Motor neuron (in vitro differentiated cells): Measurements from ENCODE around the gene MYH8. TPM values are rescaled to one million over a fixed set of nuclear protein-coding genes. Genes with fewer than 3 reads are reported as not detected.

ENCODE experiments used
- ATAC-seq, 8 experiments: fragments of 200-7000 bp; cut with Tn5 transposase; replicated peaks in 6 of 8; 2 replicates each; pipeline ENCODE4 v1.8.0; 2021; ENCODE audit warnings: mild to moderate bottlenecking in 8 of 8, moderate library complexity in 8 of 8
- H3K27ac ChIP-seq, 2 donors: fragments of 250-450 bp; sonication (Bioruptor Pico); 2 replicates each; pipeline ENCODE4 v1.9.0; 2021; ENCODE audit warnings: antibody characterized with exemption in 2 of 2, mild to moderate bottlenecking in 2 of 2, moderate library complexity in 1 of 2
- H3K4me1 ChIP-seq, 2 donors: fragments of 250-450 bp; sonication (Bioruptor Pico); replicated peaks in 1 of 2; 2 replicates each; pipeline ENCODE4 v1.6.1; 2021; ENCODE audit warnings: antibody characterized with exemption in 2 of 2, mild to moderate bottlenecking in 2 of 2, moderate library complexity in 1 of 2
- H3K4me3 ChIP-seq, 5 donors: fragments of 250-450 bp; sonication (Bioruptor Pico); 2 replicates each; pipeline ENCODE4 v1.9.0; 2021; ENCODE audit warnings: antibody characterized with exemption in 5 of 5, mild to moderate bottlenecking in 5 of 5, moderate library complexity in 4 of 5
- WGBS, 10 experiments: fragments of 450-650 bp; shearing (Covaris generic); methylation state at CpG; one replicate each; pipeline ENCODE4 v1.0.0; 2022; 5-methylcytosine and 5-hydroxymethylcytosine counted together
- in situ Hi-C, 9 experiments: fragments of 400-800 bp; cut with MboI; loops; one replicate each; pipeline ENCODE4 v1.15.0; 2021; ENCODE audit warnings: low sequenced_read_pairs in 9 of 9, low pct_unique_long_range_greater_than_20kb in 2 of 9; ENCODE audit not compliant: unreplicated experiment in 9 of 9
- total RNA-seq, 8 experiments: library from RNA; unstranded; fragments of 300-600 nt; gene quantifications; 2 replicates each; pipeline versions ENCODE4 v1.2.3 to v1.2.4, GENCODE V29; 2022

MYH8 gene
- under 1 TPM in 3 of 8 experiments, not detected in 5; under 0.01 to 0.19 (median 0.17) TPM for total RNA-seq

DNA sequence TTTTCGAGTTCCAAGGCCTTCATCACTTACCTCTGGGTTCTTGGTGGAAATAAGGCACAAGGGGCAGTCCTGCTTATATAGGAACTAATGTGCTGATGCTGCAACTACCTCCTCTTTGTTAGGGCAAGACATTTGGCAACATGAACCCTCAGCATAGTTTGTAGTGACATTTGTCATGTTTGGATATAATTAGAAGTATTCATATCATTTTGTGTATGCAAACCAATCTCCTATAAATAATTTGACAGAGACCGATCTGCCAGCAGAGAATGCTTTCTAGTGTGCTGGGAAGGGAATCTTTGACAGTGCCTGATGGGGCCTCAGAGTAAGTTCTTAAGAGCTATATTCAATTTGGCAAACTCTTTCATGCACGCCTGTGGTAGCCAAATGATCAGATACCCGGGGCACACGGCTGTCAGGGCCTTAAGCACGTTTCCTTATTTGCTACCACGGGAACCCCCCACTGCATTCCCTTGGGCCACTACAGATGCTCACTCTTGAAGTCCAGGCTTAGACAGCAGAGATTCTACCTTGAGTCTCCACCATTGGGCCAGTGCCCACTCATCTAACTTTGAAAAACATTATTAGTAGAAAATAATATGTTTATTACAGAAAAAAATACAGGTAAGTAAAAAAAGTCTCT lies at the start of gene MYH8:
Gene MYH8 (minus strand): TSS at position 51 of the 643 bp plus-strand sequence. CDS start 1,723 bp downstream, outside the sequence.
- in situ Hi-C loops, result loop anchor here in 1 of 9 experiments (25.0 kb wide), 1 partner anchor 90 kb away; the partner anchor contains the start of gene MYH1

DNA sequence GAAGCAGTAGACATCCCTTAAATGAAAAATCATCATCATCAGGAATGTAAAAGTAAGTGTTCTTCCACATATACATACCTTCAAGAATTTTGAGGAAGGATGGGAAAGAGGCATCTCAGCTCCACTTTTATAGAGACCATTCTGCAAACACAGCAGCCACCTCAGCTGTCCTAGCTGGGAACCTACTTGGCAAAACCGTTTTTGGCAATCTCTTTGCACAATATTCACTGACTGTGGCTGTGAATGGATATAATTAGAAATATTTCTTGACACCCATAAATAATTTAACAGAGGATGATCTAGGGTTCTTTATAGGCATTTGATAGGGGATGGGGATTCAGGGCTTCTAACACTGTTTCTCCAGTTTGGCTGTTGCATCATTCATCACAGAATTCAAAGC lies 47.7 kb upstream of the MYH8 start, which contains the start of gene MYH4:
Gene MYH4 (minus strand): TSS at position 101 of the 400 bp plus-strand sequence. CDS start 2,814 bp downstream, outside the sequence.
- in situ Hi-C loops, result no loop called here
- WGBS, 10 experiments, result 0 to 50% (median 25%) methylated on average over 1 of the region's 1 CpG; no CpG with 5 or more reads in 4 of the 10 experiments
- no peak within 1 kb of the TSS for H3K27ac ChIP-seq
- H3K4me1 ChIP-seq, result no peaks in the 10 kb centered on the region
- H3K4me3 ChIP-seq, result no peak within 1 kb of the TSS
- no peak for ATAC-seq

More for the DNA sequence above, at the start of gene MYH8:
- Histone ChIP-seq H3K27ac (no peak within 1 kb of the TSS), H3K4me3 (no peak within 1 kb of the TSS), H3K4me1 (no peaks in the 10 kb centered on the region)
- 10 to 100% (median 80%) methylated on average over 1 to 6 of the region's 7 CpGs; no CpG with 5 or more reads in 2 of the 10 experiments for WGBS, 10 experiments
- ATAC-seq, result no peak

DNA sequence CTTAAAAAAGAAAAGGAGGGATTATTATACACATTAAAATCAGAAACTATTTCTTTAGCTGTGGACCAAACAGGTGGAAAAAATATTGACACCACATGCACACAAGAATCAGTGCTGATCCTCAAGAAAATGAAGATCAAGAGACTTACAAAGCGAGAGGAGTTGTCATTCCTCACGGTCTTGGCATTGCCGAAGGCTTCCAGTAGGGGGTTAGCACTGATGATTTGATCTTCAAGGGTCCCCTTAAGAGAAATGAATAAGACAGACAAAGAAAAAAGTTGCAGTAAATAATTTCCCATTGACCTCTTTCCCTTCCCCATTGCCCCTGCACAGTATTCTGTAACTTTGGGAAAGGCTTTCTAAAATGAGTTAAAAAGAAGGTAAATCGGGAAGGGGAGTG lies 41.7 kb upstream of the MYH8 start:
- in situ Hi-C loops, result no loop called here
- WGBS, 10 experiments, result 0 to 85% (median 69%) methylated on average over 1 to 4 of the region's 4 CpGs; no CpG with 5 or more reads in 2 of the 10 experiments
- ATAC-seq, result no peak
- Histone ChIP-seq H3K4me1 (no peaks in the 10 kb centered on the region), H3K4me3 (no peak overlapping the region), H3K27ac (no peak overlapping the region)

DNA sequence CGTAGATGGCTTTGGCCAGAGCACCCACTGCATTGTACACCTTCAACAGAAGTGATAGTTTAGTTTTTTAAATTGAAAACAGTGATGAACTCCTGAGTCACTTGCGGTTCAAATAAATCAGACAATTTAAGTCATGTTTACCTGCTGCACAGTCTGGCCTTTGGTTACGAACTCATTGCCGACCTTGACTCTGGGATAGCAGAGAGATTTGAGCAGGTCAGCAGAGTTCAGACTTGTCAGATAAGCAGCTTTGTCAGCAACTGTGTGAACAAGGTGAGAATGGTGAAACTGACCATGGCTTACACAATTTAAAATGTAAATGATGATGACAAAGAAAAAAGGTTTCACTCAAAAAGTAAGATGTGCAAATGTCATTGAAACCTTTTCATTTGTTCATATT lies 38.3 kb upstream of the MYH8 start:
- H3K27ac ChIP-seq, result no peak overlapping the region
- no peak for ATAC-seq
- in situ Hi-C loops, result no loop called here
- H3K4me1 ChIP-seq, result no peaks in the 10 kb centered on the region
- 0 to 100% (median 86%) methylated on average over 1 to 4 of the region's 4 CpGs; no CpG with 5 or more reads in 2 of the 10 experiments for WGBS, 10 experiments
- no peak overlapping the region for H3K4me3 ChIP-seq

GRCh38 chr17:10458701-10459100 lies 37.0 kb upstream of the MYH8 start:
- WGBS, 10 experiments, result 0 to 83% (median 49%) methylated on average over 1 to 3 of the region's 3 CpGs; no CpG with 5 or more reads in 1 of the 10 experiments
- Histone ChIP-seq H3K4me1 (no peaks in the 10 kb centered on the region), H3K4me3 (no peak overlapping the region), H3K27ac (no peak overlapping the region)
- in situ Hi-C loops, result no loop called here
- no peak for ATAC-seq

DNA sequence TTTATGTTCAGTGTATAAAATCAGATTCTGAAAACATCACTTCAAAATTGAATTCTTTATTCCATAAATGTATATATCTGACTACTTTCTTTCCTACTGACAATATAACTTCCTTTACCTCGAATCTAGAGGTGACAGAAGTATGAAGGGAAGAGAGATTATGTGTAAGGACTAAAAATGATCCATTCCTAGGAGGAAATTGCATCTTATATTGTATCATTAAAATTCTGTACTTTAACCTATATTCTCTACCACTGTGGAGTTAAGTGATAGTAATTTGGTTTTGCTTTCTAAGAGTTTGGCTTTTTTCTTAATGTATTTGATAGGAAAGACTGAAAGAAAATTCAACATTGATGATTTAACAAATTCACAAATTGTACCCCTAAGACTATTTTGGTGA lies 36.2 kb upstream of the MYH8 start:
- ATAC-seq, result no peak
- Histone ChIP-seq H3K4me3 (no peak overlapping the region), H3K4me1 (no peaks in the 10 kb centered on the region), H3K27ac (no peak overlapping the region)
- in situ Hi-C loops, result no loop called here
- 0 to 33% (median 9%) methylated on average over 1 of the region's 1 CpG; no CpG with 5 or more reads in 2 of the 10 experiments for WGBS, 10 experiments

DNA sequence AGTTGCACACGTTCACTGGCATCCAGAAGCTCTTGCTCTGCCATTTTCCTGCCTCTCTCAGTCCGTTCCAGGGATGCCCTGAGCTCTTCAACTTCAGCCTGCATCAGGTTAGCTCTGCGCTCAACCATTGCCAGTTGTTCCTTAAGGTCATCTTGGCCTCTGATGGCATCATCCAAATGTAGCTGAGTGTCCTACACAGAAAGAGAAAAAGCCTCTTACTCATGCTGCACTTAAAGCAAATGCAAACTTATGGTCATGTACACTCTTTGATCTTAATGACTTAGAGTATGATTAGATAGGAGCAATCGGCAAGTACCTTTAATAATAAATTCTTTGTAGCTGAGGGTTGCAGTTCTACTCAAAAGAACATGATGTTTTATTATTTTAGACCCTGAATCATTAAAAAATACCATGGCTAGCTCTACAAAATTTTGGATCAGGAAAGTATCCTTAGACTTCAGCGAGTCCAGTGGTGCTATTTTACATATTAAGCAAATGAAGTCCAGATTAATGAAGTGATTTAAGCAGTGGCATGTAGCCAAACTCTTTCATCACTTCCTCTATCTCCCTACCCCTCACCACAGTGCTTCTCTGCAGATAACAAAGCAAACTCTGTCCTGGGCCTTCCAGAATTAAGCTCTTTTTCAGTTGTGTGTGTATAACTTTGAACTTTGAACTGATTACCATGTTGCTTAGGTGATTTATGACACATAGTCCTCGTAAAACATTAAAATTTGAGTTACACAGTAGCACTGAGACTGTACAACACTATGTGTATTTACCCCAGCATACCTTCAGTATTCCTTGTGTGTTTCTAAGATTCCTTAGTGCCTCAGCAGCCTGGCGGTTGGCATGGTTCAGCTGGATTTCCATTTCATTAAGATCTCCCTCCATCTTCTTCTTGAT lies 25.5 kb upstream of the MYH8 start:
- no peak for ATAC-seq
- H3K27ac ChIP-seq, result no peak overlapping the region
- no peaks in the 10 kb centered on the region for H3K4me1 ChIP-seq
- H3K4me3 ChIP-seq, result no peak overlapping the region
- 13 to 95% (median 68%) methylated on average over 2 to 7 of the region's 7 CpGs; no CpG with 5 or more reads in 1 of the 10 experiments for WGBS, 10 experiments
- in situ Hi-C loops, result no loop called here

GRCh38 chr17:10439816-10440215 lies 18.1 kb upstream of the MYH8 start:
- in situ Hi-C loops, result no loop called here
- ATAC-seq, result no peak

DNA sequence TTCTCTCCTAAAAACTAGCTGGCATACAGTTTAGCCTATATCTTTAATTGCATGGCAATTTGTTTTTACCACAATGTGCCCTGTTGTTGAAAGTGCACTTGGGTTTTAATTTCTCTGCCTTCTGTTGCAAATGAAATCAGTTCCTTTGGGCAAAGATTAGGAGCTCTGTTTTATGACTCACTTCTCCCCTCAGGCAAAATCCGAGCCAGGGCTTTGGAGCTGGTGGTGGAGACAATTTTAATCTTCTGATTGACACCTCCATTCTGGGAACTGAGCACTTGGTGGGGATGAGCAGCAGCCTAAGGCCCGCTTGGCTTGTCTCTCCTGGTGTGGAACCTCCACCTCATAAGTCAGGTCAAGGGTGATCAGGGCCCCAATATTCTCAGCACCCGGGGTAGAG lies 13.3 kb upstream of the MYH8 start:
- Histone ChIP-seq H3K4me1 (no peaks in the 10 kb centered on the region), H3K27ac (no peak overlapping the region), H3K4me3 (no peak overlapping the region)
- peak in 2 of 8 experiments; percentile 26 to 68 for ATAC-seq
- WGBS, 10 experiments, result 20 to 86% (median 71%) methylated on average over 1 to 3 of the region's 3 CpGs; no CpG with 5 or more reads in 5 of the 10 experiments
- in situ Hi-C loops, result no loop called here

More at GRCh38 chr17:10439816-10440215, 18.1 kb upstream of the MYH8 start:
- Histone ChIP-seq H3K4me3 (no peak overlapping the region), H3K4me1 (no peaks in the 10 kb centered on the region), H3K27ac (no peak overlapping the region)
- WGBS, 10 experiments, result 0 to 60% (median 46%) methylated on average over 1 of the region's 1 CpG; no CpG with 5 or more reads in 4 of the 10 experiments

DNA sequence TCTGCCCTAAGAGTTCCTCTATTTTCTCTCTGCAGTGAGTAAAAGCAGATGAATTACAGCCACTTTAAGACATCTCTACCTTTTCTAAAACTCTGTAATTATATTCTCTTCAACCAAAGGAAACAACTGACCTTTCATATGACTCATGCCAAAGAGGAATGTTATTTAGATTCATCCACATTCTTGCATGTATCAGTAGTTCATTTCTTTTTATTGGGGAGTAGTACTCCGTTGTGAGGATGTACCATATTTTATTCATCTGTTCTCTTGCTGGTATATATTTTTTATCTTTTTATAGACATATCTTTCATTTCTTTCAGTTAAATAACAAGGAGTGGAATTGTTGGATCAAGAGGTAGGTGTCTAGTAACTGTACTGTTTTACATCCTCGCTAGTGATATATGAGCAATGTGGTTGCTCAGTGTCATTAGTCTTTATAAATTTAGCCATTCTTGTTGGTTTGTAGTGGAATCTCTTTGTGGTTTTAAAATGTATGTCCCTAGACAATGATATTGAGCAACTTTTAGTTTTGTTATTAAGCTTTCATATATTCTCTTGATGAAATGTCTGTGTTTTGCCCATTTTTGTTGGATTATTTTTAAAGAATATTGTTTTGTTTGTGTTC lies 7.8 kb upstream of the MYH8 start:
- Histone ChIP-seq H3K27ac (no peak overlapping the region), H3K4me1 (no peaks in the 10 kb centered on the region), H3K4me3 (no peak overlapping the region)
- ATAC-seq, result peak in 2 of 8 experiments; percentile 79 to 88
- in situ Hi-C loops, result no loop called here
- 22 to 93% (median 67%) methylated on average over 2 of the region's 2 CpGs; no CpG with 5 or more reads in 1 of the 10 experiments for WGBS, 10 experiments

DNA sequence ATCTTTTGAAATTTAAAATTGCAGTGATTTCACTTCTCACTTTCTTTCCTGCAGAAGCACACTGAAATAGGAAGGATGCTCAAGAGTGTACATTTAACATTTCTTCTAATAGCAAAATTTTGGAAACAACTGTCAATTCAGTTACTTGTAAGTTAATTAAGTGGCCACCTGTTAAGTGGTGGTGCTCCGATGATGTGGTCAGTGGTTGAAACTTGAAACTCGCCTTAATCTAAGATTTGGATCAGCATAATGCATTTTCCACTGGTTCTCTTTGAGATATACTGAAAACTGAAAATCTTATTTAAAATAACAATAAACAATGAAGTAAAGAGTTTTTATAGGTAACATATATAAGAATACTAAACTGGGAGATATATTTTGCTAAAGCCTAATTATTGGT lies 7.0 kb upstream of the MYH8 start:
- ATAC-seq, result no peak
- WGBS, 10 experiments, result 40 to 100% (median 76%) methylated on average over 1 to 2 of the region's 2 CpGs; no CpG with 5 or more reads in 1 of the 10 experiments
- no peak overlapping the region for H3K4me3 ChIP-seq
- in situ Hi-C loops, result no loop called here
- H3K4me1 ChIP-seq, result no peaks in the 10 kb centered on the region
- H3K27ac ChIP-seq, result no peak overlapping the region

DNA sequence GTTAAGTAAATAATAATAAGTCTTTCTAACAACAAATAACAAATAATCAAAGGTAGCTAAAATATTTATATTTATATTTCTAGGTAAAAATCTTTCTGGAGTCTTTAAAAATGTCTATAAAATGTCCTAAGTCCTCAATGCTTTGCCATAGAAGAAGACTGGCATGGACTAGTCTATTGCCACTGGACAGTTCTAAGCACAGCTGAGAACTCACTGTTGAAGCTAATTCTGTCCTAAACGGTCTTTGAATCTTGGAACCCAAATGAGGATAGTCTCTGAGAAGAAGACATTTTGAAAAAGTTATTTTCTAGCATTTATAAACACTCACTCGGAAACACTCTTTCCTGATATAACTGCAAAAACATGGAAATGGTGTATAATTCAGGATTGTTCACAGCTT lies 539 bp downstream of the MYH8 start:
- in situ Hi-C loops, result loop anchor here in 1 of 9 experiments (25.0 kb wide), 1 partner anchor 91 kb away; the partner anchor contains the start of gene MYH1
- Histone ChIP-seq H3K4me1 (no peaks in the 10 kb centered on the region), H3K27ac (no peak overlapping the region), H3K4me3 (no peak overlapping the region)
- ATAC-seq, result no peak
- WGBS, 10 experiments, result 26 to 100% (median 61%) methylated on average over 1 to 2 of the region's 2 CpGs; no CpG with 5 or more reads in 2 of the 10 experiments
